Activated CD8-positive, alpha-beta memory T cell treated with anti-CD3 and anti-CD28 coated beads, Interleukin-2, amount 10 ng/mL, durations not matched to agents 7 days and 5 days (primary cell): ENCODE results near the gene ZNF367. TPM values are rescaled to one million over a fixed set of nuclear protein-coding genes. Genes with fewer than 3 reads are reported as not detected.

Experiments used
- ATAC-seq: fragments of 150-1000 bp; cut with Tn5 transposase; one replicate; pipeline ENCODE4 v1.10.0; 2021; ENCODE audit warnings: moderate library complexity
- CTCF ChIA-PET: fragments of 350-600 bp; sonication (Branson Sonifier 250); formaldehyde crosslinking; loops from one replicate; lab custom pipeline; 2021; ENCODE audit warnings: antibody characterized with exemption; lab: Charles Lee
- DNase-seq: peaks from one replicate; pipeline ENCODE4 v3.0.0-alpha.2; 2020
- H3K27ac Mint-ChIP-seq: one replicate; pipeline ENCODE4 v1.8.0; 2021; ENCODE audit warnings: mild to moderate bottlenecking, mixed read lengths
- H3K27me3 Mint-ChIP-seq: one replicate; pipeline ENCODE4 v1.8.0; 2021; ENCODE audit warnings: mixed read lengths
- H3K36me3 Mint-ChIP-seq: one replicate; pipeline ENCODE4 v1.8.0; 2021; ENCODE audit warnings: mild to moderate bottlenecking, mixed read lengths
- H3K4me1 Mint-ChIP-seq: one replicate; pipeline ENCODE4 v1.8.0; 2021; ENCODE audit warnings: mixed read lengths
- H3K4me3 Mint-ChIP-seq: one replicate; pipeline ENCODE4 v1.8.0; 2021; ENCODE audit warnings: mild to moderate bottlenecking, moderate library complexity, mixed read lengths
- H3K9me3 Mint-ChIP-seq: one replicate; pipeline ENCODE4 v1.8.0; 2022; ENCODE audit warnings: low read depth, mixed read lengths
- total RNA-seq, 2 experiments: library from RNA; stranded (reverse); gene quantifications; one replicate each; pipeline ENCODE4 v1.2.3, GENCODE V29; 2021

Gene ZNF367
- total RNA-seq, result 10 to 100 TPM; 31.2 to 36.3 TPM

DNA sequence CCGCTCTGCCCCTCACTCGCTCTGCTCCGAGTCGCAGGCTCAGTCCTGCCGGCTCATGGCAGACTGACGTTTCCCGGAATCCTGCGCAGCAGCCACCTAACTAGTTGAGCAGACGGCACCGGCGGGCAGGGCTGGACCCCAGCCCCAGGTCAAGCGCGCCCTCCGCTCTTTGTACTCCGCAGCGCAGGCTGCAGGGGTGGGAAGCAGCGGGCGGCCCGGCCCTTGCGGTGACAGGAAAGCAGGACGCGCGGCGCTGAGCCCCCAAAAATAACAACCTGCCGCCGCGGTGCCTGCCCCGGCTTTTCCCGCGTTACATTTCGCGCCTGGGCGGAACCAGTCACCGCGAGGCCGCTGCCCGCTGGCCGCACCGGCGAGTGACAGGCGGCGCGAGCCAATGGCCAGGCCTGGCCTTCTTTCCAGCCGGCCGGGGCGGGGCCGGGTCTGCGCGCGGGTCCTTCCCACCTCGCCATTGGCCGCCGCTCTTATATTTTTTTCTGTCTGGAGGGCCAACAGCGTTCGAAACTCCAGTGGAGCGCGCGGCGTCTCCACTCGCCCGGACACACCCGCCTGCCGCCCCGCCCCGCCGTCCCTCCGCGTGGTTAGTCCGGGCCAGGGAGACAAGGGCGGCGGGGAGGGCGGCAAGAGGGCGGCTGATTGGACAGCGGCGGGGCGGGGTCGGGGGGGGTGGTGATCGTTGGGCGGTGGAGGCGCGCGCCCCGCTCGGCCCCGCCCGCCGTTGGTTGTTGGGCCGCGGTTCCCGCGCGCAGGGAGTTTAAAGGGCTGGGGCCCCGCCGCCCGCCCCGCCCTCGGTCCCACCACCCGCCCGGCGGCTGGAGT, at the start of gene ZNF367:
Gene ZNF367 (minus strand): TSS at position 288 of the 837 bp plus-strand sequence. CDS start 338 bp downstream, outside the sequence.
- Mint-ChIP-seq H3K27me3 (no peaks in the 10 kb centered on the region), H3K4me3 (peak within 1 kb of the TSS; percentile 94), H3K27ac (peak within 1 kb of the TSS; percentile 92), H3K9me3 (no peaks in the 10 kb centered on the region), H3K36me3 (peaks cover 14% of the 10 kb centered on the region), H3K4me1 (peaks cover 40% of the 10 kb centered on the region)
- ATAC-seq (peak; percentile 79), DNase-seq (peak; percentile 98)
- CTCF ChIA-PET, result no interaction called here

GRCh38 chr9:96467784-96468183, 49.6 kb upstream of the ZNF367 start:
- no peaks in the 10 kb centered on the region for H3K9me3 Mint-ChIP-seq
- H3K27ac Mint-ChIP-seq, result no peak overlapping the region
- DNase-seq (no peak), ATAC-seq (no peak)
- no peaks in the 10 kb centered on the region for H3K4me1 Mint-ChIP-seq
- CTCF ChIA-PET, result interaction anchor here (1.2 to 1.9 kb wide), 2 partner anchors 18 to 24 kb away, joined by 3 to 5 read pairs; partner anchors contain the start of gene HABP4
- no peak overlapping the region for H3K4me3 Mint-ChIP-seq
- H3K36me3 Mint-ChIP-seq, result peaks cover 10% of the 10 kb centered on the region
- no peaks in the 10 kb centered on the region for H3K27me3 Mint-ChIP-seq

- DNase-seq (no peak), ATAC-seq (no peak)
- H3K27me3 Mint-ChIP-seq, result no peaks in the 10 kb centered on the region
- no peak overlapping the region for H3K4me3 Mint-ChIP-seq
- CTCF ChIA-PET, result no interaction called here
- H3K9me3 Mint-ChIP-seq, result no peaks in the 10 kb centered on the region
- no peak overlapping the region for H3K27ac Mint-ChIP-seq
- peaks cover 4% of the 10 kb centered on the region for H3K36me3 Mint-ChIP-seq
- peaks cover 2% of the 10 kb centered on the region for H3K4me1 Mint-ChIP-seq
Measured at GRCh38 chr9:96464426-96464825, 46.3 kb upstream of the ZNF367 start.

GRCh38 chr9:96462541-96462940, 44.4 kb upstream of the ZNF367 start:
- H3K27me3 Mint-ChIP-seq, result no peaks in the 10 kb centered on the region
- CTCF ChIA-PET, result interaction anchor here (0.7 to 0.8 kb wide), 2 partner anchors 20 to 23 kb away, joined by 3 read pairs; no protein-coding TSS in a partner anchor
- no peaks in the 10 kb centered on the region for H3K9me3 Mint-ChIP-seq
- peaks cover 7% of the 10 kb centered on the region for H3K4me1 Mint-ChIP-seq
- ATAC-seq (no peak), DNase-seq (no peak)
- H3K4me3 Mint-ChIP-seq, result no peak overlapping the region
- no peak overlapping the region for H3K27ac Mint-ChIP-seq
- H3K36me3 Mint-ChIP-seq, result peaks cover 4% of the 10 kb centered on the region

DNA sequence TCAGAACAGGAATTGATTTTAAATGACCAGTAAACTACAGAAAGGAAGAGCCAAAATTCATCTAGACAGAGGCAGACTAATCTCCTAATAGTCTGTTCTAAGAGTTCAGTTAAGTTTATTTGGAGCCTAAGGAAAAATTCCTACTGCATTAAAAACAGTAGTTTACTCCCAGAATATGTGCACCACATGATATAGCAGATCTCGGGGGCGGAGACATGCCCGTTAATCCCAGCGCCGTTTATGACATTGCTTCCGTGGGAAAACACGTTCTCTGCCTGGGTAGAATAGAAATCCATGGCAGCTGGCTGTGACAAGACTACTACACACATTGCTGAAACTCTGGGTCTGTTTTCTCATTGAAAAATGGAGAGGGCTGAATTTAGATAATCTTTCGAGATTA, 43.2 kb upstream of the ZNF367 start:
- Mint-ChIP-seq H3K4me3 (no peak overlapping the region), H3K9me3 (no peaks in the 10 kb centered on the region), H3K4me1 (peaks cover 7% of the 10 kb centered on the region), H3K36me3 (peaks cover 4% of the 10 kb centered on the region), H3K27me3 (no peaks in the 10 kb centered on the region), H3K27ac (no peak overlapping the region)
- no peak for DNase-seq
- CTCF ChIA-PET, result interaction anchor here (0.7 kb wide), 1 partner anchor 212 kb away, joined by 5 read pairs; no protein-coding TSS in a partner anchor
- ATAC-seq, result no peak

DNA sequence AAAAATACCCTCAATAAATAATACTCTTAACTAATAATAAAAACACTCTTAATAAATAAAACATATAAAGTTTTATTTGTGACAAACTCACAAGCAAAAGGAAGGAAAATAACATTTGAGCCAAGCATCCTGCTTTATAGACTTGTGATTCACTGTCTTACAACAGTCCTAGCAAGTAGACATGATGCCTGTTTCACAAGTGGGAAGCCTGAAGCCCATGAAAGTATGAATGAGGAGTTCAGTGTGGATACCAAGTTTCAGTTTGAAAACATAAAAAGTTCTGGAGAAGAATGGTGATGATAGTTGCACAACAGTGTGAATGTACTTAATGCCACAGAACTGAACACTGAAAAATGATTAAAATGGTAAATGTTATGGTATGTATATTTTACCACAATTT, 42.7 kb upstream of the ZNF367 start:
- ATAC-seq, result no peak
- no peak overlapping the region for H3K27ac Mint-ChIP-seq
- H3K27me3 Mint-ChIP-seq, result no peaks in the 10 kb centered on the region
- no peaks in the 10 kb centered on the region for H3K9me3 Mint-ChIP-seq
- peaks cover 4% of the 10 kb centered on the region for H3K36me3 Mint-ChIP-seq
- CTCF ChIA-PET, result no interaction called here
- no peak overlapping the region for H3K4me3 Mint-ChIP-seq
- H3K4me1 Mint-ChIP-seq, result peaks cover 7% of the 10 kb centered on the region
- DNase-seq, result no peak

DNA sequence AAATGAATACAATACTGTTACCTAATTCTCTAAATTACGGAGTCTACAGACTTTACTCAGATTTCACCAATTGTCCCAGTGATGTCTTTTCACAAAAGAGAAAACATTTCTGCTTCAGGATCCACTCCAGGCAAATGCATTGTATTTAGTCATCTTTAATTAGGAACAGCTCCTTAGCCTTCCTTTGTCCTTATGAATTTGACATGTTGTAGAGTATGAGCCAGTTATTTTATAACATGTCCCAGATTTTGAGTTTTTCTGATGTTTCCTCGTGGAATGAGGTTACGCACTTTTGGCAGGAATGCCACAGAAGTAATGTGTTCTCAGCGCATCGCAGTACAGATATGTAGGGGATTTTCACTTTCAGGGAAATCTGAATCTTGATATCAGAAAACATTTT, 42.3 kb upstream of the ZNF367 start:
- CTCF ChIA-PET, result no interaction called here
- no peak for ATAC-seq
- H3K9me3 Mint-ChIP-seq, result no peaks in the 10 kb centered on the region

GRCh38 chr9:96459268-96460007, 41.3 kb upstream of the ZNF367 start:
- DNase-seq, result no peak
- Mint-ChIP-seq H3K36me3 (peaks cover 2% of the 10 kb centered on the region), H3K4me3 (no peak overlapping the region), H3K9me3 (no peaks in the 10 kb centered on the region), H3K27me3 (no peaks in the 10 kb centered on the region), H3K4me1 (peaks cover 7% of the 10 kb centered on the region), H3K27ac (no peak overlapping the region)
- no peak for ATAC-seq
- CTCF ChIA-PET, result no interaction called here

More for the DNA sequence above, 42.3 kb upstream of the ZNF367 start:
- Mint-ChIP-seq H3K4me3 (no peak overlapping the region), H3K27me3 (no peaks in the 10 kb centered on the region), H3K27ac (no peak overlapping the region), H3K36me3 (peaks cover 2% of the 10 kb centered on the region), H3K4me1 (peaks cover 7% of the 10 kb centered on the region)
- DNase-seq, result no peak

DNA sequence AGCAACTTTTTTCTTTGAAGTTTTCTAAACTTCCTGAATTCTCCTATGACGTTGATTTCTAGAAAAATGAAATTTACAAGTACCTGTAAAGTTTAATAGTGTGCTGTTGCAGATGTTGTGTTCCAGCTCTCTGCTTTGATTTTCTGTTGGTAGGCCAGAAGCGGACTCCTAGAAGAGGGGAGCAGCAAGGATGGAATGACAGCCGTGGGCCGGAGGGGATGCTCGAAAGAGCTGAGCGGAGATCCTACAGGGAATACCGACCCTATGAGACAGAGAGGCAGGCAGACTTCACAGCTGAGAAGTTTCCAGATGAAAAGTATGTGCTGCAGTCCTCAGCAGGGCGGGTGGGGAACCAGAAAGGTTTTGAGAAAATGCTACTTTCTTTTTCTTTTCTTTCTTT, 40.1 kb upstream of the ZNF367 start:
- Mint-ChIP-seq H3K27me3 (no peaks in the 10 kb centered on the region), H3K27ac (no peak overlapping the region), H3K4me1 (peaks cover 9% of the 10 kb centered on the region), H3K36me3 (peaks cover 2% of the 10 kb centered on the region), H3K9me3 (no peaks in the 10 kb centered on the region), H3K4me3 (no peak overlapping the region)
- ATAC-seq, result no peak
- DNase-seq, result no peak
- CTCF ChIA-PET, result no interaction called here

- DNase-seq (no peak), ATAC-seq (no peak)
- Mint-ChIP-seq H3K4me1 (peaks cover 13% of the 10 kb centered on the region), H3K4me3 (no peak overlapping the region), H3K27ac (no peak overlapping the region), H3K36me3 (peaks cover 2% of the 10 kb centered on the region), H3K9me3 (no peaks in the 10 kb centered on the region), H3K27me3 (no peaks in the 10 kb centered on the region)
- CTCF ChIA-PET, result no interaction called here
Measured at GRCh38 chr9:96457266-96457665, 39.1 kb upstream of the ZNF367 start.

DNA sequence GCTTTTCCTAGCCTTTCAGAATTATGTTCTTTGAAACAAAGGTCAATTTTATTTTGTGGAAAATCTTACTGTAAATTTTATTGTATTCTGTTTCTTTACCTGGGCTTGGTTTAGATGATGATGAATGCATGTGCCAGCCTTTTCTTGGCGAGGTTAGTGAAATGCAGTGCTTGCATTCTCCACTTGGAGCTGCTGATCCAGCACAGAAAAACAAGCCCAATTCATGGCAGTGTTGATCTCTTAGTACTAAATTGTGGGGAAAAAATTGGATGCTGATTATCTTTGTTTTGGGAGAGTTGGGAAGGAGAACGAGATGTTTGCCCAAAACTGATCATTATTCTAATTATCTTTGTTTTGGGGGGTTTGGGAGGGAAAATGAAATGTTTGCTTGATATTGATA, 35.5 kb upstream of the ZNF367 start:
- H3K4me3 Mint-ChIP-seq, result no peak overlapping the region
- H3K4me1 Mint-ChIP-seq, result peaks cover 19% of the 10 kb centered on the region
- H3K36me3 Mint-ChIP-seq, result peaks cover 2% of the 10 kb centered on the region
- DNase-seq (no peak), ATAC-seq (no peak)
- no peaks in the 10 kb centered on the region for H3K9me3 Mint-ChIP-seq
- H3K27me3 Mint-ChIP-seq, result peaks cover 5% of the 10 kb centered on the region
- no peak overlapping the region for H3K27ac Mint-ChIP-seq
- CTCF ChIA-PET, result no interaction called here

- ATAC-seq (no peak), DNase-seq (peak; percentile 45)
- H3K27ac Mint-ChIP-seq, result peak overlapping the region; percentile 66
- H3K27me3 Mint-ChIP-seq, result peaks cover 5% of the 10 kb centered on the region
- CTCF ChIA-PET, result interaction anchor here (0.9 to 4.1 kb wide), 5 partner anchors 10 to 204 kb away, joined by 4 to 32 read pairs (median 4); partner anchors contain the start of gene PRXL2C
- H3K36me3 Mint-ChIP-seq, result no peaks in the 10 kb centered on the region
- H3K4me1 Mint-ChIP-seq, result peaks cover 26% of the 10 kb centered on the region
- H3K9me3 Mint-ChIP-seq, result no peaks in the 10 kb centered on the region
- peak overlapping the region; percentile 83 for H3K4me3 Mint-ChIP-seq
Measured at GRCh38 chr9:96450613-96451528, 32.7 kb upstream of the ZNF367 start.
